ENCODE data around the gene USP1.

The USP1 gene

GRCh38 chr1:62487956-62488355 is 51.1 kb downstream of the USP1 start:
- no peak for DNase-seq (ENCODE audit: low read depth in 1 of 2, low spot score in 1 of 2)

GRCh38 chr1:62492521-62492920 is 55.7 kb downstream of the USP1 start:
- DNase-seq (ENCODE audit: low read depth in 1 of 2, low spot score in 1 of 2), result no peak

- no peak for DNase-seq (ENCODE audit: low read depth in 1 of 2, low spot score in 1 of 2)
These were observed 56.8 kb downstream of the USP1 start for GRCh38 chr1:62493656-62494055.

- no peak for DNase-seq (ENCODE audit: low read depth in 1 of 2, low spot score in 1 of 2)
These were observed 57.3 kb downstream of the USP1 start for GRCh38 chr1:62494137-62494536.

GRCh38 chr1:62500210-62500609 is 63.4 kb downstream of the USP1 start:
- DNase-seq (ENCODE audit: low read depth in 1 of 2, low spot score in 1 of 2), result no peak

Data from activated T-helper 1 cell treated with anti-CD3 and anti-CD28 coated beads, Interleukin-2, amount 50 U/mL, for 16 hours (primary cell).